Measurements from ENCODE around the gene GRAMD1A. TPM values are rescaled to one million over a fixed set of nuclear protein-coding genes. Genes with fewer than 3 reads are reported as not detected.
A peak's percentile ranks its signal among the peaks of the same experiment; 100 is the strongest.

GRAMD1A gene
- total RNA-seq, 1 donor from 2014 or later: 46.6 TPM

DNA sequence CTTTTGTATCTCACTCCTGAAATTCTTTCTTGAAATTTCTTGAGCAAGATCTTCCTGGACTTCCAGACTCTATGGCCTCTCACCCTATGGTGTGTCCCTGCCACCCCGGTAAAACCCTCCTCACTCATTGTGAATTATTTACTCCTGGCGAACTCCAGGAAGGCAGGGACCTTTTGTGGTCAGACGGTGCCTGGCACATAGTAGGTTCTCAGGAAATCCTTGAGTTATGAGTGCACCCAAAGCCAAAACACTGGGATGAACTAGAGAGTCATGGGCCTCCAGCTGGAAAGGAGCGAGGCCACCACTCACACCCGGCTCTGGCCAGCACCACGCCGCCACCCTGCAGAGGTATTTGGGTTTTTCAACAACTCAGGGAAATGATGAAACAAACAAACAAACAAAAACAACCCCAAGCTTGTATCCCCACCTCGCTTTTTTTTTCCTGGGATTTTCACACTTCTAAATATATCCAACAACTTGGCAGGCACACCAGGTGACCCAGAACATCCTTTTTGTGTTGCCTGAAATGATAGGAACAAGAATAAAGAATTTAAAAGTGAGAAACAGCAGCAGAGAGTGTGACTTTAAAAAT, 52.6 kb downstream of the GRAMD1A start:
- DNase-seq (ENCODE audit: low read depth, low spot score): no peak

DNA sequence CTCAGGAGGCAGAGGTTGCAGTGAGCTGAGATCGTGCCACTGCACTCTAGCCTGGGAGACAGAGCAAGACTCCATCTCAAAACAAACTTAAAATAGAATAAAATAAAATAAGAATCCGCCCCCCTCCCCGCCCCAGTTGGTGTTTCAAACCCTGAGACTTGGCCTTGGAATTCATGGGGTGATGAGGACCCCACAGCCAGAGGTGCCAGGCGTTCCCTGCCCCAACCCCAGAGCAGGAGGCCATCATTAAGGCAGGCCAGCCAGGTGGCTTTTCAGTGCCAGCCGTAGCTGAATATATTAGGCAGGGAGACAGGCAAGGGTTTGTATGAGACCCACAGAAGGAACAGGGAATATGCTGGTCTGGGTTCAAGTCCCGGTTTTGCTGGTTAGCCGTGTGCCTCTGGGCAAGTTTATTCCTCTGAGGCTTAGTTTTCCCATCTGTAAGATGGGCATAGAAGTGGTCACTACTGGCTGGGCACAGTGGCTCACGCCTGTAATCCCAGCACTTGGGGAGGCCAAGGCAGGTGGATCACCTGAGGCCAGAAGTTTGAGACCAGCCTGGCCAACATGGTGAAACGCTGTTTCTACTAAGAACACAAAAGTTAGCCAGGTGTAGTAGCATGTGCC, 53.7 kb downstream of the GRAMD1A start:
- no peak for DNase-seq (ENCODE audit: low read depth, low spot score)

DNA sequence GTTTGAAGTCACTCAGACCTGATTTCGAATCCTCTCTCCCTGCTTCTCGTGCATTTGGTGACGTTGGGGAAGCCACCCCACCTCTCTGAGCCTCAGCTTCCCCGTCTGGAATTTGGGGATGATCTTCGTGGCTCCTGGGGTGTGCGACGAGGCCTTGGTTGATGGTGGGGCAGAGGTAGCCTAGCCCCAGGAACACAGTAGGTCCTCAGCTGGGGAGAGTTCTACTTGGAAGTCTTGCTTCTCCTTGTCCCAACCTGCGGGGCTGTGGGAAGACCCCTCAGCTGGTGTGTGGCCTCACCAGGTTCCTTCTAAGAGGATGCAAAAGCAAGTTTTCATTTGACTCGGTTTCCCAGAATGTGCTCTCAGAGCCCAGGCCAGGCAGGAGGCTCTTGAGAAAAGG, 54.5 kb downstream of the GRAMD1A start:
- no peak for DNase-seq (ENCODE audit: low read depth, low spot score)

GRCh38 chr19:35055715-35056179, 55.6 kb downstream of the GRAMD1A start:
- DNase-seq (ENCODE audit: low read depth, low spot score): no peak

DNA sequence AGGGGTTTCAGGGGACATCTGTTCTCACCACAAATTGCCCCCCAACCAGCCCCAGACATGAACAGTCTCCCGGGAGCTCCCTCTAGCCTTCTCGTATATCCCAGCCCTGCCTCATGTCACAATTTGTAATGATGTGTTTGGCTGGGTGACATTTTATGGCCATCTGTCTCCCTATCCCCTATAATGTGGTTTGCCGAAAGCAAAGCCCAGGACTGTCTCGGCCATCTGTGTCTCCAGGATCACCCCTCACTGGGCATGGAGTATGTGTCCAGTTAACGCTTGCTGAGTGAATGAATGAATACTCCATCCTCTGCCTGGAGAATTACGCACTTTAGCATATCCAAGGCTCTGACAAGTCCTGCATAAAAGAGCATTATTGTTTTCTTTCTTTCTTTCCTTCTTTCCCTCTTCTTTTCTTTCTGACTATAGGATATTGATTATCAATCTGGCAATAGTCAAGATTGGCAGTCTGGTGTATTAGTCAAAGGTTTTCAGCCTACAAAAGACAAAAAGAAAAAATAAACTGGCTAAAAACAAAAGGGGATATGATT, 56.5 kb downstream of the GRAMD1A start:
- no peak for DNase-seq (ENCODE audit: low read depth, low spot score)

DNA sequence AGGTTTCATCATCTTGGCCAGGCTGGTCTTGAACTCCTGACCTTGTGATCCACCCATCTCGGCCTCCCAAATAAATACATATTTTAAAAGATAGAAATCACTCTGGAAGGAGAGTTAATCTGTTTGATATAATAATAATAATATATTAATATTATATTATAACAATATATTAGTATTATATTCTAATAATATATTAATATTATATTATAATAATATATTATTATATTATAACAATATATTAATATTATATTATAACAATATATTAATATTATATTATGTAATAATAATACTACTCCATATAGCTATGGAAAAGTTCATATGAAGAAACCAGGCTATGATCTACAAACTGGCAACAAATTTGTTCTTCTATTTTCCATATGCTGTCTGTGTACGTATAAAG, 58.2 kb downstream of the GRAMD1A start:
- no peak for DNase-seq (ENCODE audit: low read depth, low spot score)

GRCh38 chr19:35059006-35059798, 59.1 kb downstream of the GRAMD1A start:
- DNase-seq (ENCODE audit: low read depth, low spot score): no peak

GRCh38 chr19:35059799-35060091, 59.6 kb downstream of the GRAMD1A start:
- DNase-seq (ENCODE audit: low read depth, low spot score): no peak

DNA sequence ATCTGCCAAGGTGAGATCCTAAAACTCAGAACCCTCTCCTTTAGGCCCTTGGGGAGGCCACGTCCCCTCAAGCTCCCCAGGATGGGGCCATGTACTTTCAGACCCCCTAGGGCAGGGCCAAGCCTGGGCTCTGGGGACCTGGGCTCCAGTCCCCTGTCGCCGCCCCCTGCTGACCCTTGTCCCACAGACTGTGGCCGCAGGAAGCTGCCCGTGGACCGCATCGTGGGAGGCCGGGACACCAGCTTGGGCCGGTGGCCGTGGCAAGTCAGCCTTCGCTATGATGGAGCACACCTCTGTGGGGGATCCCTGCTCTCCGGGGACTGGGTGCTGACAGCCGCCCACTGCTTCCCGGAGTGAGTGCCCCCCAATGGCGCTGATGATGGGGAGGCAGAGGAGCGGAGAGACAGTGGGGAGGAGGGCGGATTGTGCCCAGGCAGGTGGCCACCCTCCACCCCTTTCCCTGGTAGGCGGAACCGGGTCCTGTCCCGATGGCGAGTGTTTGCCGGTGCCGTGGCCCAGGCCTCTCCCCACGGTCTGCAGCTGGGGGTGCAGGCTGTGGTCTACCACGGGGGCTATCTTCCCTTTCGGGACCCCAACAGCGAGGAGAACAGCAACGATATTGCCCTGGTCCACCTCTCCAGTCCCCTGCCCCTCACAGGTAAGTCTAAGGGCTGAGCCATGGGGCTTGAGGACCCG, 60.2 kb downstream of the GRAMD1A start:
- DNase-seq (ENCODE audit: low read depth, low spot score): no peak

DNA sequence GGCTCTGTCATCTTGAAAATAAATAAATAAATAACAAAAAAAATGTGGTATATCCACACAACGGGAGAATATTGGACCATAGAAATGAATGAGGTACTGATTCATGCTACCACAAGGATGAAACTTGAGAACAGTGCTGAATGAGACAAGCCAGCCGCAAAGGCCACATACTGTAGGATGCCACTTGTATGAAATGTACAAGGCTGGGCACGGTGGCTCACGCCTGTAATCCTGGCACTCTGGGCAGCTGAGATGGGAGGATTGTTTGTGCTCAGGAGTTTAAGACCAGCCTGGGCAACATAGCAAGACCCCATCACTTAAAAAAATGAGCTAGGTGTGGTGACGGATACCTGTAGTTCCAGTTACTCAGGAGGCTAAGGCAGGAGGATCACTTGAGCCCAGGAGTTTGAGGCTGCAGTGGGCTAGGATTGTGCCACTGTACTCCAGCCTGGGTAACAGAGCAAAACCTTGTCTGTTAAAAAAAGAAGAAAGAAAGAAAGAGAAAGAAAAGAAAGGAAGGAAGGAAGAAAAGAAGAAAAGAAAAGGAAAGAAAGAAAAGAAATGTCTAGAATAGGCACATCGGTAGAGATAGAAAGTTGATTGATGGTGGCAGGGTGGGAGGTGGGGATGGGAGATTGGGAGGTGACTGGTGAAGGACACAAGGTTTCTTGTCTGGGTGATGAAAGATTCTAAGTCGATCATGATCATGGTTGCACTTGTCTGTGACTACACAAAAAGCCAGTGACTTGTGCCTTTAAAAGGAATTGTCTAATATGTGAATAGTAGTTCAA, 61.7 kb downstream of the GRAMD1A start:
- DNase-seq (ENCODE audit: low read depth, low spot score): no peak

GRCh38 chr19:35062942-35063341, 62.8 kb downstream of the GRAMD1A start:
- DNase-seq (ENCODE audit: low read depth, low spot score): no peak

- DNase-seq (ENCODE audit: low read depth, low spot score): no peak
These were observed 64.1 kb downstream of the GRAMD1A start for GRCh38 chr19:35063940-35064818.

DNA sequence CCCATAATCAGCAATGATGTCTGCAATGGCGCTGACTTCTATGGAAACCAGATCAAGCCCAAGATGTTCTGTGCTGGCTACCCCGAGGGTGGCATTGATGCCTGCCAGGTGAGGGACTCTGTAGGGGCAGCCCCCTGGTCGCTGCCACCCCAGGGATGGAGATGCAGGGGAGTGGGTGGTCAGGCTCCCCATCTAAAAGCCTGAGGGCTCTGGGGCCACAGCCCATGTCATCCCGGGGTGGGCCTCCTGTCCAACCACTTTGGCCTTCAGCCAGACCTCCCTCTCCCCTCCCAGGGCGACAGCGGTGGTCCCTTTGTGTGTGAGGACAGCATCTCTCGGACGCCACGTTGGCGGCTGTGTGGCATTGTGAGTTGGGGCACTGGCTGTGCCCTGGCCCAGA, 65.5 kb downstream of the GRAMD1A start:
- no peak for DNase-seq (ENCODE audit: low read depth, low spot score)

GRCh38 chr19:35066121-35066520, 66.0 kb downstream of the GRAMD1A start:
- DNase-seq (ENCODE audit: low read depth, low spot score): no peak

DNA sequence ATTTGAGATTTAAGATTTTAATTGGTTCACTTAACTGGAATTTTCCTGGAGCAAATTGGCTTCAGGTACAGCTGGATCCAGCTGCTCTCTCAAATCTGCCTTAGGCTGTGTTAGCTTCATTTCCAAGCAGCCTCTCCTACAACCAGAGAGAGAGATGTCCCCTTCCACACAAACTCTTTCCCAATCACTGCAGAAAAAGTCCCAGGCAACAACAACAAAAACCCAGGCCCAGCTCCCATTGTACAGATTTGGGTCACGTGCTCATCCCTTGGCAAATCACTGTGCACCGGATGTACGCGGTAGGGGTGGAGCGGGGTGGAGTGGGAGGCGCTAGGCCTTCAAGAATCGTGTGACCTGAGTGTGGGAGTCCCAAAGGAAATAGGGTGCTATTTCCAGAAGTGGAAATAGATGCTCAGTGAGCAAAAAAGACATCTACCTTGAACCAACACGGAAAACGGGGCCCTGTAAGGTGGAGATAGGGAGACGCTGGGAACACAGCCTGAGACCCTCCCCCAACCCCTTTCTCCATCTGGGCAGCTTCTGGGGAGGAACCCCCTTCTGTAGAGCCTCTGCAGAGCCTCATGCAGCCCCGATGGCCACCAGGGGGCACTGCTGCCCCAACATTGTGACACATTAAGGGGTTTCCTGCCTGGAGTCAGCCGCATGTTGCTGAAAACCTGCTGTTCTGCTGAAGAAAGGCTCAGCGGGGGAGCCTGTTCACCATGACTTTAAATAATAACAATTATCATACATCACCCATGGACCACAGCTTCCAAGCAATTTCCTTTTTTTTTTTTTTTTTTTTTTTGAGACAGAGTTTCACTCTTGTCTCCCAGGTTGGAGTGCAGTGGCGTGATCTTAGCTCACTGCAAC, 66.8 kb downstream of the GRAMD1A start:
- peak; percentile 36 for DNase-seq (ENCODE audit: low read depth, low spot score)

DNA sequence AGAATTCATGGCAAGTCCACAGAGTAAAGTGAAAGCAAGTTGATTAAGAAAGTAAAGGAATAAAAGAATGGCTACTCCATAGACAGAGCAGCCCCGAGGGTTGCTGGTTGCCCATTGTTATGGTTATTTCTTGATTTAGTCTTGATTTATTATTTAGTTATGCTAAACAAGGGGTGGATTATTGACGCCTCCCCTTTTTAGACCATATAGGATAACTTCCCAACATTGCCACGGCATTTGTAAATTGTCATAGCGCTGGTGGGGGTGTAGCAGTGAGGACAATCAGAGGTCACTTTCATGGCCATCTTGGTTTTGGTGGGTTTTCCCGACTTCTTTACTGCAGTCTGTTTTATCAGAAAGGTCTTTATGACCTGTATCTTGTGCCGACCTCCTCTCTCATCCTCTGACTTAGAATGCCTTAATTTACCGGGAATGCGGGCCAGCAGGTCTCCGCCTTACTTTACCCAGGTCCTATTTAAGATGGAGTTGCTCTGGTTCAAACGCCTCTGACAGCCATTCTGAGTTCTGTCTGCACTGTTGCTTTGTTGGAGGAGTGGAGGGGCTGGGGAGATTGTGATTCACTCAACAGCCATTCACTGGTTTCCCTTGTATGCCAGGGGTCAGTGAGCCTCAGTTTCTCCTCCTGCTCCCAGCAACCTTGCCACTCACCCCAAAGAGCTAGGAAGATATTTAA, 69.0 kb downstream of the GRAMD1A start:
- no peak for DNase-seq (ENCODE audit: low read depth, low spot score)

DNA sequence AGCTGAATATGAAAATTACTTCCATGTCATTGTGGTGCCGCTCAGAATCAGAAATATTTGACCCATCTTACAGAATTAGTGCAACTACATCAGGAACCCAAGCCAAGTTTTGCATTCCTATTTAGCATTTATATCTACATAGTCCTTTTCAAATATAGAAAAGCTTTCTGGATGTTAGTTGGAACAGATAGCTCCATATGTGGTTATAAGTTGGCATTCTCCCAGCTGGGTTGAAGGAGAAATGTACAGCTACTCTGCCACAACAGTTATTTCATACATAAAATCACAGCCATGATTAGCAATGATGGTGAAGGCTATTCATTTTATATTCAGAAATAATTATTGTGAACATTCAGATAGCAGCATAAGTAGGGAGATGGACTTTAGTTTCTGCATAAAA, 69.6 kb downstream of the GRAMD1A start:
- DNase-seq (ENCODE audit: low read depth, low spot score): no peak

GRCh38 chr19:35070471-35070870, 70.3 kb downstream of the GRAMD1A start:
- DNase-seq (ENCODE audit: low read depth, low spot score): no peak

DNA sequence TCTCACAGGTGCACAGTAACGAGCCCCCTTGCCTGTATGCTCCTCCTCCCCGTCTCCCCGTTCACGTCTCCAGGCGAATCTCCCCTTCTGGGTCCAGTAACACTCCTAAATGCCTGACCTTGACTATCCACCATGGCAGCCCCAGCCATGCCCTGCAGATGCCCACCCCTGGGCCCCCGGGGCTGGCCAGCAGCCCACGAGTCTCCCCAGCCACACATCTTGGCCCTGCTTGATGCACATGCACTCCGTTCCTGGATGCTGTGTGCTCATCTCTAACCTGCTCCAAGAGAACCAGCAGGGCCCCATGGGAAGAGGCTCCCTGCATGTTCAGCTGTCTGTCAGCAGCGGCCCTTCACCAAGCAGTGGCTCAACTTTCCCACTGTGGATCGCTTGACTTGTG, 73.4 kb downstream of the GRAMD1A start:
- no peak for DNase-seq (ENCODE audit: low read depth, low spot score)
